ENCODE data around the gene PAXX.

Gene PAXX

GRCh38 chr9:136968333-136969127 lies 23.7 kb upstream of the PAXX start:
- H3F3A ChIP-seq (ENCODE audit: insufficient read depth): no peaks in the 10 kb centered on the region
- no peaks in the 10 kb centered on the region for H4K20me1 ChIP-seq (ENCODE audit: low read depth, low read length)
- H3K9me3 ChIP-seq (ENCODE audit: insufficient read depth, low read length): no peaks in the 10 kb centered on the region
- no peaks in the 10 kb centered on the region for H3K9me2 ChIP-seq (replicated peaks; ENCODE audit: insufficient read depth, low read length)
- no peak overlapping the region for H2AFZ ChIP-seq (ENCODE audit: low read depth, low read length, severe bottlenecking)
- H3K4me3 ChIP-seq (ENCODE audit: insufficient read depth, low read length, poor library complexity, severe bottlenecking): no peak overlapping the region
- no peaks in the 10 kb centered on the region for H3K27me3 ChIP-seq (ENCODE audit: low read length)
- H3K27ac ChIP-seq (ENCODE audit: low read depth, low read length): no peak overlapping the region
- no peaks in the 10 kb centered on the region for H3K36me3 ChIP-seq (ENCODE audit: low read length)
- no peak overlapping the region for H3K9ac ChIP-seq (ENCODE audit: low read length)
- TF ChIP-seq CTCF (IDR thresholded peaks at IDR 0.05; ENCODE audit: insufficient read depth, low read length, poor library complexity, severe bottlenecking): no peak
- TF ChIP-seq EZH2phosphoT487 (conservative IDR thresholded peaks at IDR 0.05; ENCODE audit: low read length): no peak
- no peak overlapping the region for H3K4me2 ChIP-seq (ENCODE audit: low read depth, low read length, poor library complexity, severe bottlenecking)
- no peaks in the 10 kb centered on the region for H3K79me2 ChIP-seq (ENCODE audit: insufficient read depth, low read length)

GRCh38 chr9:136969150-136969549 lies 23.1 kb upstream of the PAXX start:
- Histone ChIP-seq H3K79me2 (ENCODE audit: insufficient read depth, low read length) (no peaks in the 10 kb centered on the region), H3K4me2 (ENCODE audit: low read depth, low read length, poor library complexity, severe bottlenecking) (no peak overlapping the region)

GRCh38 chr9:136969774-136970173 lies 22.4 kb upstream of the PAXX start:
- Histone ChIP-seq H4K20me1 (ENCODE audit: low read depth, low read length) (no peaks in the 10 kb centered on the region), H2AFZ (ENCODE audit: low read depth, low read length, severe bottlenecking) (no peak overlapping the region), H3K9me2 (replicated peaks; ENCODE audit: insufficient read depth, low read length) (no peaks in the 10 kb centered on the region), H3K4me2 (ENCODE audit: low read depth, low read length, poor library complexity, severe bottlenecking) (no peak overlapping the region), H3K27ac (ENCODE audit: low read depth, low read length) (no peak overlapping the region), H3K9ac (ENCODE audit: low read length) (no peak overlapping the region), H3K36me3 (ENCODE audit: low read length) (no peaks in the 10 kb centered on the region), H3K4me3 (ENCODE audit: insufficient read depth, low read length, poor library complexity, severe bottlenecking) (no peak overlapping the region), H3K79me2 (ENCODE audit: insufficient read depth, low read length) (no peaks in the 10 kb centered on the region), H3F3A (ENCODE audit: insufficient read depth) (no peaks in the 10 kb centered on the region), H3K27me3 (ENCODE audit: low read length) (no peaks in the 10 kb centered on the region), H3K9me3 (ENCODE audit: insufficient read depth, low read length) (no peaks in the 10 kb centered on the region)
- no peak for TF ChIP-seq EZH2phosphoT487 (conservative IDR thresholded peaks at IDR 0.05; ENCODE audit: low read length)
- TF ChIP-seq CTCF (IDR thresholded peaks at IDR 0.05; ENCODE audit: insufficient read depth, low read length, poor library complexity, severe bottlenecking): no peak

More at GRCh38 chr9:136969150-136969549, 23.1 kb upstream of the PAXX start:
- Histone ChIP-seq H2AFZ (ENCODE audit: low read depth, low read length, severe bottlenecking) (no peak overlapping the region), H3K9me3 (ENCODE audit: insufficient read depth, low read length) (no peaks in the 10 kb centered on the region), H3K27me3 (ENCODE audit: low read length) (no peaks in the 10 kb centered on the region), H3K27ac (ENCODE audit: low read depth, low read length) (no peak overlapping the region), H3K4me3 (ENCODE audit: insufficient read depth, low read length, poor library complexity, severe bottlenecking) (no peak overlapping the region), H4K20me1 (ENCODE audit: low read depth, low read length) (no peaks in the 10 kb centered on the region), H3K36me3 (ENCODE audit: low read length) (no peaks in the 10 kb centered on the region), H3K9me2 (replicated peaks; ENCODE audit: insufficient read depth, low read length) (no peaks in the 10 kb centered on the region), H3K9ac (ENCODE audit: low read length) (no peak overlapping the region), H3F3A (ENCODE audit: insufficient read depth) (no peaks in the 10 kb centered on the region)
- TF ChIP-seq CTCF (IDR thresholded peaks at IDR 0.05; ENCODE audit: insufficient read depth, low read length, poor library complexity, severe bottlenecking): no peak
- TF ChIP-seq EZH2phosphoT487 (conservative IDR thresholded peaks at IDR 0.05; ENCODE audit: low read length): no peak
